Measurements from ENCODE around the gene C14orf132. TPM values are rescaled to one million over a fixed set of nuclear protein-coding genes. Genes with fewer than 3 reads are reported as not detected.

The C14orf132 gene
- total RNA-seq, 3 donors from 2014 or later, result 0.38 to 0.61 (median 0.43) TPM

DNA sequence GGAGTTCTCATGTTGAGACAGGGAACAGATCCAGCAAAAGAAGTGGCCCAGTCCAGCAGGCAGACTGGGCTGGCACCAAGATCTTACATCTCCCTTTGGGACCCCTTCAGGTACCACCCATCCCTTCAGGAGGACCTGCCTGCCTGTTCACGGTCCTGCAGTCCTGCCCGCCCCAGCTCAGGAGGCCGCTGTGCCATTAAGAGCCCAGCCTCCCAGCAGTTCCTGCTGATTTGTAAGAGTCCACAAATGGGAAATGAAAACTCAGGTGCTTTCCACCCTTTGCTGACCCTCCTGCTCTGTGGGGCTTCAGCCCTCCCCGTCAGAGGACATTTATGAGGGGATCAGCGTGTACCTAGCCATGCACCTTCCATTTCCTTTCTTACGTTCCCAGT, 39.5 kb downstream of the C14orf132 start:
- H3K36me3 Mint-ChIP-seq (ENCODE audit: insufficient read depth), result peaks cover 2% of the 10 kb centered on the region
- ATAC-seq (no peak), DNase-seq (no peak)
- peaks cover 3% of the 10 kb centered on the region for H3K9me3 Mint-ChIP-seq
- no peak overlapping the region for H3K4me3 Mint-ChIP-seq
- H3K4me1 Mint-ChIP-seq (ENCODE audit: low read depth), result no peaks in the 10 kb centered on the region
- peaks cover 27% of the 10 kb centered on the region for H3K27me3 Mint-ChIP-seq (ENCODE audit: low read depth)

DNA sequence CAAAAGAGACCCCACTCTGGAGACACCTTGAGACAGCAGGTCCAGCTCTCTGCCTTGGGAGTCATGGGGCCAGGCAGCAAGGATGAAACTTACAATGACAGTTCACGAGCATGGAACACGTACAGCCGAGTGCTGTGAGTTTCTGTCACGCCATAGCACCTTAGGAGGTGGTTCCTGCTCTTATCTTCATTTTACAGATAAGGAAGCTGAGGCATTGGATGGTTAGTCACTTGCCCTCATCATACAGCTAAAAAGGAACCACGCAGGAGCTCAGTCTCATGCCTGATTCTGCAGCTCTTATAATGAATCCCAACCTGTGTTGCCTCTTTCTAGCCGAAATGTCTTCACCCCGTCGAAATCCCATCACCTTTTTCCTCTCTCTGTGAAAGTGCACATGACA, 39.9 kb downstream of the C14orf132 start:
- H3K4me3 Mint-ChIP-seq, result no peak overlapping the region
- no peaks in the 10 kb centered on the region for H3K4me1 Mint-ChIP-seq (ENCODE audit: low read depth)
- no peaks in the 10 kb centered on the region for H3K9me3 Mint-ChIP-seq
- peaks cover 30% of the 10 kb centered on the region for H3K27me3 Mint-ChIP-seq (ENCODE audit: low read depth)
- DNase-seq, result no peak
- H3K36me3 Mint-ChIP-seq (ENCODE audit: insufficient read depth), result peaks cover 2% of the 10 kb centered on the region
- ATAC-seq, result no peak

DNA sequence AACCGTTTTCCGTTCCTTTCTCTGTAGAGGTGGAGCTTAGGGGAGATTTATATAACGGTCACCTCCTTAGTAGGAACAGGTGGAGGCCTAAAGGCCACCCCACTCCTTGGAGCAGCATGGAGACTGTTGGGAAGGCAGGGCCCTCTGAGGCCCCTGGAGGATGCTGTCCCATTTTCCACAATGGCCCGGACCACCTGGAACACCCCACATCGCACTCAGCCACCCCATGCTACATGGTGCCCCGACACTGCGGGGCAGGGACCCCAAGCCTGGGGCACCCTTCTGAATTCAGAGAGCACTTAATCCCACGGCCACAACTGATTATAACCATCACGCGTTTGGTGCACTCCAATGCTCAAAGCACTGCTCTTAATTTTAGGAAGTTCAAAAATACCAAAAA, 41.4 kb downstream of the C14orf132 start:
- DNase-seq, result no peak
- Mint-ChIP-seq H3K4me1 (ENCODE audit: low read depth) (no peaks in the 10 kb centered on the region), H3K9me3 (no peaks in the 10 kb centered on the region), H3K27me3 (ENCODE audit: low read depth) (peaks cover 30% of the 10 kb centered on the region), H3K36me3 (ENCODE audit: insufficient read depth) (peaks cover 2% of the 10 kb centered on the region), H3K4me3 (no peak overlapping the region)
- ATAC-seq, result no peak

DNA sequence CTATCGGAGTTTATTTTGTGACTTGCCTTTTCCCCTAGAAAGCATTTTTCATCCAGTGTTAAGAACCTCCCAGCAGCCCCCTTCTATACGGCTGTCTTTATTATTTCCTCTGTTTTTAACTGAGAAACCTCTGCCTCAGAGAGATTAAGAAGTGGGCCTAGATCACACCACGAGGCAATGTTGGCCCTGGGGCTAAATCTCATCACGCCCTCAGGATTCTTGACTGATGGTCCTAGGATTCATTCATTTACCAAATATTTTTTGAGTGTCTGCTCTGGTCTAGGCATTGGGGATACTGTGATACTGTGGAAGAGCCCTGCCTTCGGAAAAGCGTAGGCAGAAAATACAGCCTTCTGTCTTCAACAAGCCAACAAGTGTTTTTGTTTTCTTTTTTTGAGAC, 42.1 kb downstream of the C14orf132 start:
- Mint-ChIP-seq H3K27me3 (ENCODE audit: low read depth) (peaks cover 29% of the 10 kb centered on the region), H3K4me3 (no peak overlapping the region)

DNA sequence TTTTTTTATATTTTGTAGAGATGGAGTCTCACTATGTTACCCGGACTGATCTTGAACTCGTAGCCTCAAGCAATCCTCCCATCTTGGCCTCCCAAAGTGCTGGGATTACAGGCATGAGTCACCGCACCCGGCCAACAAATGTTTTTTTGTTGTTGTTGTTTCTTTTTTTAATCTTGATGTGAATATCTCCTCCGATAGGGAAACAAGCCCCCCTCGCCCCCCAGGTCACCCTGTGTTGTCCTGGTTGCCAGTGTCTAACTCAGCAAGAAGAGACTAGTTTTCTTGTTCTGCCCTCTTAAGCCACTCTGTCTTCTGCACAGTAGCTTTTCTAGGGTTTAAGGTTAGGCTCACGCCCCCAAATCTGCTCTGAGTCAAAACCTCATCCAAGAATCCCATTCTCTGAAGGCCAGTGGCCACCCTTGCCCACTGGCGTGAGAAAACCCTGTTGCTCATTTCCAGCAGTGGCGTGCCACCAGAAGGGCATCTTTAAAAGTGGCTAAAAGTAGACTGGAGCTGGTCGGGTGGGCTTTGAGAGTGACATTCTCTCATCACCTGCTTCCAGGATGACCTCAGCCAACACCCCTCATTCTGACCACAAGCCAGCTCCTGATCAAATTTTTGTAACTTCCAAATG, 42.7 kb downstream of the C14orf132 start:
- Mint-ChIP-seq H3K4me3 (no peak overlapping the region), H3K9me3 (no peaks in the 10 kb centered on the region), H3K36me3 (ENCODE audit: insufficient read depth) (peaks cover 2% of the 10 kb centered on the region), H3K27me3 (ENCODE audit: low read depth) (peaks cover 27% of the 10 kb centered on the region), H3K4me1 (ENCODE audit: low read depth) (no peaks in the 10 kb centered on the region)
- no peak for ATAC-seq
- no peak for DNase-seq

More for the DNA sequence above, 42.1 kb downstream of the C14orf132 start:
- DNase-seq, result no peak
- no peak for ATAC-seq
- no peaks in the 10 kb centered on the region for H3K4me1 Mint-ChIP-seq (ENCODE audit: low read depth)
- peaks cover 2% of the 10 kb centered on the region for H3K36me3 Mint-ChIP-seq (ENCODE audit: insufficient read depth)
- no peaks in the 10 kb centered on the region for H3K9me3 Mint-ChIP-seq

DNA sequence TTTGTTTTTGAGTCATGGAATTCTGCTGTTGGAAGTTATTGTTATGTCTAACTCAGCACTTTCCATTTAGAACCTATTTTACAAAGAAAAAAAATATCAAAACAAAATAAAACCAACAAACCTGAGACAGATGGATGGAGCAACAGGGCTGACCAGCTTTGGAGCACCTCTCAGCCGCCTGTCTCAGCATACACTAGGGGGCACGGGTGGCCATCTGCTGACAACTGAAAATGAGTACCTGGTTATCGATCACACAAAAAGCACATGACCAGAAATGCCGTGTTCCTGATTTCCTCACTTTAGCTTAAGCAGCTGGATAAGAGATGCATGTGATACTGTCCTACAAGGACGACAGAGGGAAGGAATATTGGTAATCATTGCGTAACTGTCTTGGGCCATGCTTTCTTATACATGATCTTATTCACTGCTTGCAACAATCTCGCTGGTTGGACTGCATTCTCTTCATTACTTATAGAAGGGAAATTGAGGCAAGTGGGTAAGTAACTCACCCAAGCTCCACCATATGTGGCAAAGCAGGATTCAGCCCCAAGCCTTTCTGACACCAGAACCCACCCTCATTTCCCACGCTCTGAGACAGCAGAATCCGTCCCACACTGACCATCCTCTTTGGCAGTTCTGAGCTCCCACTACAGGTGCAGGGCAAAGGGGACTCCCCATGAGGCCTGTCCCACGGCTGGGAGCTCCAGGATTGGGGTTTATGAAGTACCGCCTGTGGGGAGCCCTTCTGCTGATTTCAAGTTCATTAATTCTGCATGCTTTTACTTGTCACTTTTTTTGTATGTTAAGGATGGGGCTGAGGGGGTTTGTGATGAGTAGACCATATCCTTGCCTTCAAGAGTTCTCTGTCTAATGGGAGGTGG, 43.5 kb downstream of the C14orf132 start:
- no peaks in the 10 kb centered on the region for H3K4me1 Mint-ChIP-seq (ENCODE audit: low read depth)
- ATAC-seq, result no peak
- no peaks in the 10 kb centered on the region for H3K9me3 Mint-ChIP-seq
- H3K4me3 Mint-ChIP-seq, result no peak overlapping the region
- DNase-seq, result no peak
- H3K36me3 Mint-ChIP-seq (ENCODE audit: insufficient read depth), result peaks cover 6% of the 10 kb centered on the region
- peaks cover 28% of the 10 kb centered on the region for H3K27me3 Mint-ChIP-seq (ENCODE audit: low read depth)

DNA sequence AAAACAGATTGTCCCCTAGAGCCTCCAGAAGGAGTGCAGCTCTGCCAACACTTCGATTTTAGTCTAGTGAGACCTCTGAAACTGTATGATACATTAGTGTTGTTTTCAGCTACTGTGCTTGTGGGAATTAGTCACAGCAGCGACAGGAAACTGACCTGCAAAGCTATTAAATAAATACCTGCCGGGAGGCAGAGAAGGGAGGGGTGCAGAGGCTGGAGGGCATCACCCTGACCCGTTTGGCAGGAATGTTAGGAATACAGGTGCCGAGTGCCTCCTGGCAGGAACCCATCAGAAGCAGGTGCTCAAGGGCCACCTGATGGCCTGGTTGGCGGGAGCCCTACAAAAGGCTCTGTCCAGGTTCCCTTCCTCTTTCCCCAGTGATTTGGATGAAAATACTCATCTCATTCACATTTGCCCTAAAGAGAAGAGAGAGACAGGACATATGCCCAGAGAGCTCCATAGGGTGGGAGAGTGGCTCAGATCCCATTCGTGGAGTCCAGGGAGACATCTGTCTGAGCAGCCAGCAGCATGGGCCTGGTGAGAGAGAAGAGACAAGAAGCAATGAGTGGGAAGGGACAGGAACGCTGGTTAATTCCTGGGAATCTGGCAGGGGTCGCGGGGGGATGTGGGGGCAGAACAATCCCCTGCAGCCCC, 44.6 kb downstream of the C14orf132 start:
- ATAC-seq (no peak), DNase-seq (no peak)
- H3K4me3 Mint-ChIP-seq, result no peak overlapping the region
- H3K27me3 Mint-ChIP-seq (ENCODE audit: low read depth), result peaks cover 17% of the 10 kb centered on the region
- H3K4me1 Mint-ChIP-seq (ENCODE audit: low read depth), result no peaks in the 10 kb centered on the region
- peaks cover 6% of the 10 kb centered on the region for H3K36me3 Mint-ChIP-seq (ENCODE audit: insufficient read depth)
- no peaks in the 10 kb centered on the region for H3K9me3 Mint-ChIP-seq

DNA sequence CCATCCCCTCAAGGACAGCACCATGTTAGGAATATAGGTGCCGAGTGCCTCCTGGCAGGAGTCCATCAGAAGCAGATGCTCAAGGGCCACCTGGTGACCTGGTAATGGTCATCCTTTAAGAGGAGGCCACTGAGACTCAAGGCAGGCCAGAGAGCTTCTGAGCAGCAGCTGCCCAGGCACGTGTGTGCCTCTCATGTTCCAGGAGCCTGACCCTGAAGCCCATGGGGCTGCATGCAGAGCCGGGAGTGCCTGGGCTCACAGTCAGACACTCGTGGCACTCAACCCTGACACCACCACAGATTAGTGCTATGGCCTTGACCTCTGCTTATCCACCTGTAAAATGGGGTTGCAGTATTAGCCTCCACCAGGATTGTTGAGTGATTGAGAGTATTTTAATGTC, 45.6 kb downstream of the C14orf132 start:
- Mint-ChIP-seq H3K27me3 (ENCODE audit: low read depth) (peaks cover 14% of the 10 kb centered on the region), H3K36me3 (ENCODE audit: insufficient read depth) (peaks cover 4% of the 10 kb centered on the region), H3K4me3 (no peak overlapping the region), H3K4me1 (ENCODE audit: low read depth) (no peaks in the 10 kb centered on the region), H3K9me3 (no peaks in the 10 kb centered on the region)
- ATAC-seq (no peak), DNase-seq (no peak)

DNA sequence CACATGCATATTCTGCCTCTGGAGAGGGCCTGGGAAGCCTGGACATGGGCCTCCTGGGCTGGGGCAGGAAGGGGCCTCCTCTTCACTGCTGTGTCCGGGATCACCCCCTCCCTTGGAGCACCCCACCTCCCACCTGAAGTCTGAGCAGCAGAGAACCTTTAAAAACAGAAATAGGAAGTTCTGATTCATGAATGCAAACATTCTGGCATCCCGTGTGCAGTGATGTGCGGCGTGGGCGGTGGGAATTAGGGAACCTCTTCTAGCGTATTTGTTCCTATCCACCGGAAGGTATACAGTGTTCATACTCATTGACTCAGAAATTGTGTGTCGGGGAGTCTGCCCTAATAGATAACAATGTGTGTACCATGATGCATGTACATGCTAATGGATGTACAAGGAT, 46.2 kb downstream of the C14orf132 start:
- Mint-ChIP-seq H3K36me3 (ENCODE audit: insufficient read depth) (peaks cover 4% of the 10 kb centered on the region), H3K27me3 (ENCODE audit: low read depth) (peaks cover 13% of the 10 kb centered on the region), H3K4me1 (ENCODE audit: low read depth) (no peaks in the 10 kb centered on the region), H3K9me3 (no peaks in the 10 kb centered on the region), H3K4me3 (no peak overlapping the region)
- no peak for ATAC-seq
- no peak for DNase-seq

DNA sequence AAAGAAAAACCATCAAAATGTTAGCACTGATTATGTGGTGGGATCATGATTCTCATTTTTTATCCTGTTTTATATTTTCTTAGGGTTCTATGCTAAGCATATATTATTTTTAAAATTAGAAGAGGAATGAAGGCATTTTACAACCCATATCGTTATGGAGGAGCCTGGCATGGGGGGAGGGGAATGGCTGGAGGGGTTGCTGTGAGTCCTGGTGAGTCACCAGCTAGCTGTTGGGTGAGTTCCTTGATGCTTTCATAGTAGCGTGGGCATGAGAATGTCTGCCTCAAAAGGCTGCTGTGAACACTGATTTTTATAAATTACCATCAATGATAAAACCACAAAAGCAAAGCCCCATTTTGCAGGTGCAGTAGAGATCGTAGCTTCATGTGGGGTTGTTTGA, 46.9 kb downstream of the C14orf132 start:
- Mint-ChIP-seq H3K27me3 (ENCODE audit: low read depth) (peaks cover 8% of the 10 kb centered on the region), H3K4me3 (no peak overlapping the region), H3K9me3 (no peaks in the 10 kb centered on the region), H3K4me1 (ENCODE audit: low read depth) (no peaks in the 10 kb centered on the region), H3K36me3 (ENCODE audit: insufficient read depth) (peaks cover 4% of the 10 kb centered on the region)
- ATAC-seq (no peak), DNase-seq (no peak)

DNA sequence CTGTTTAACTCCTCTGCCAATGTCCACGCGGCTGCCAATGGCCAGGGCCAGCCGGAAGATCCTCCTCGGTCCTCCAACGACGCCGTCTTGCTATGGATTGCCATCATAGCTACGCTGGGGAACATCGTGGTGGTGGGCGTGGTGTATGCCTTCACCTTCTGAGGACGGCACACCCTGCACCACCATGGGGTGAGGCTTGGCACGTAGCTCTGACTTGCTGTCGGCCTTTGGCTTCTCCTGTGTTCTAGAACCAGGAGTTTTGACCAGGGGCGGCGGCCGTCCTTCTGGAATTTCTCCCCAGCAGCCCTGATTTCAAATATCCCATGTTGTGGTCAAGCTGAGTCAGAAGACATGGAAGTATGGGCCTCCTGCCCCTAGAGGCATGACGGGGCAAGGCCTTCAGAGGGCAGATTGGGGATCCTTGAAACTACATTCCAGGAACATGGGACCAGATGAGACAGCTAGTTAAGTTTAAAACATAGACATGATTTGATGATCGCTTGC, 47.5 kb downstream of the C14orf132 start:
- no peak for ATAC-seq

DNA sequence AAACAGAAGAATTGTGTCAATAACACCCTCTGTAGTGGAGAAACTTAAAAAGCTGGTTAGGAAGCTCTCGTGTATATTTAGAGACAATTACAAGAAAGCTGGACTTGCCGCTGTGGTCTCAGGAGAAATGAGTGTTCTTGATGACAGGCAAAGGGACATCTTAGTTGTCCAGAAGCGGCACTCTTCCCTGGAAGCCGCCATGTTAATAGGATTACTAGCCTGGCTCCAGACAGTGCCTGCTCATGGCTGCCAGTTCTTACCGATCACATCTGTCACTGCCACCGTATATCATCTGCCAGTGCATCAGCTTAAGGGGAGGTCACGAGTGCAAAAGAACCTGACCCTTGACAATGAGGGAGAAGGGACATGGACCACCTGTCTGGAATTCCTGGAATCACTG, 48.9 kb downstream of the C14orf132 start:
- no peak for ATAC-seq
- Mint-ChIP-seq H3K27me3 (ENCODE audit: low read depth) (peaks cover 7% of the 10 kb centered on the region), H3K9me3 (no peaks in the 10 kb centered on the region), H3K36me3 (ENCODE audit: insufficient read depth) (peaks cover 4% of the 10 kb centered on the region), H3K4me3 (no peak overlapping the region), H3K4me1 (ENCODE audit: low read depth) (no peaks in the 10 kb centered on the region)
- no peak for DNase-seq

More for the DNA sequence above, 47.5 kb downstream of the C14orf132 start:
- H3K4me3 Mint-ChIP-seq, result no peak overlapping the region
- no peaks in the 10 kb centered on the region for H3K4me1 Mint-ChIP-seq (ENCODE audit: low read depth)
- H3K36me3 Mint-ChIP-seq (ENCODE audit: insufficient read depth), result peaks cover 4% of the 10 kb centered on the region
- no peaks in the 10 kb centered on the region for H3K9me3 Mint-ChIP-seq
- DNase-seq, result no peak
- H3K27me3 Mint-ChIP-seq (ENCODE audit: low read depth), result peaks cover 7% of the 10 kb centered on the region

DNA sequence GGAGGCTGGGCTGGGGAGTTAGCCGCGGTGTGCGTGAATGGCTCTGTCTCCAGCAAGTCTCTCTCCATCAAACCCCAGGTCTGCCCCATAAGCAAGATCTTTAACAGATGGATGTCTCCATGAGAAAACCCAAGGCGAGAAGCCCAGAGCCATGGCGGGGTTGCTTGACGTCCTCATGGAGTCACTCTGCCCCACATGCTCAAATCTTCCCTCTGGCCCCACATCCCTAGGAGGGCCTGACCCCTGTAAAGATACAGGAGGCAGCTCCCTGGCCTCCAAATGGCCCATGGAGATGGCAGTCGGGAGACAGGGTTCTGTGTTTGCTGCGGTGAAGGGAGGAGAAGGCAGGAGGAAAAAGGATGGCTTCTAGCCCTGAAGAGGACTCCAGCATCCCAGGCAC, 49.3 kb downstream of the C14orf132 start:
- no peaks in the 10 kb centered on the region for H3K9me3 Mint-ChIP-seq
- H3K27me3 Mint-ChIP-seq (ENCODE audit: low read depth), result peaks cover 7% of the 10 kb centered on the region
- ATAC-seq, result no peak
- no peak overlapping the region for H3K4me3 Mint-ChIP-seq
- DNase-seq, result no peak
- H3K36me3 Mint-ChIP-seq (ENCODE audit: insufficient read depth), result peaks cover 4% of the 10 kb centered on the region
- H3K4me1 Mint-ChIP-seq (ENCODE audit: low read depth), result no peaks in the 10 kb centered on the region

DNA sequence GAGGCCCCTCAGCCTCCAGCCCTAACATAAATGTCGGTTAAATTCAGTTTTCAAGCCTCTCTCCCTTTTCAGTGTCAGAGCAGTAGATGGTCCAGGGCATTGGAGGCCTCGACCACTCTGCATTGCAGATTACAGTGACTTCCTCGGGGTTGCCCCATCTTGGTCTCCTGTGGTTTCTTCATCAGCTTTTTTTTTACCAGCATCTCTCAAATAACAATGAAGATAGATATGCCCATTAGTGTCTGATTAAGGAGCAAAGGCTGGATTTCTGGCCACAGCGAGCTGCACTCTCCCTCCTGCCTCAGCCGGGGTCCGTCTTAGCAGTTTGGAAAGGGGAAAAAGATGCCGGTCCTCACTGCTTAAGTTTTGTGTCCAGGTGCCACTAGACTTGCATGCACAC, 49.7 kb downstream of the C14orf132 start:
- ATAC-seq, result no peak
- no peaks in the 10 kb centered on the region for H3K9me3 Mint-ChIP-seq
- no peak for DNase-seq

More for the DNA sequence above, 49.7 kb downstream of the C14orf132 start:
- H3K36me3 Mint-ChIP-seq (ENCODE audit: insufficient read depth), result peaks cover 4% of the 10 kb centered on the region
- no peak overlapping the region for H3K4me3 Mint-ChIP-seq
- peaks cover 5% of the 10 kb centered on the region for H3K27me3 Mint-ChIP-seq (ENCODE audit: low read depth)
- H3K4me1 Mint-ChIP-seq (ENCODE audit: low read depth), result no peaks in the 10 kb centered on the region
